Hepatocyte (in vitro differentiated cells): ENCODE results near the gene UPK3A.

ENCODE experiments used
- CTCF ChIP-seq: fragments of 200-600 bp; sonication (generic); IDR thresholded peaks from 2 replicates; pipeline ENCODE4 v1.5.1; 2016; ENCODE audit warnings: antibody characterized with exemption, mild to moderate bottlenecking; ENCODE audit not compliant: poor library complexity
- EZH2 ChIP-seq: fragments of 200-600 bp; sonication (generic); IDR thresholded peaks from 2 replicates; pipeline ENCODE4 v1.6.1; 2016; ENCODE audit warnings: antibody characterized with exemption, mild to moderate bottlenecking, borderline replicate concordance

GRCh38 chr22:45290410-45290936, 5.7 kb downstream of the UPK3A start:
- no peak for TF ChIP-seq CTCF
- TF ChIP-seq EZH2: no peak
